Smooth muscle cell of bladder (primary cell): ENCODE measurements around the gene PITPNM1. TPM values are rescaled to one million over a fixed set of nuclear protein-coding genes. Genes with fewer than 3 reads are reported as not detected.

Source experiments
- total RNA-seq: library from RNA; depleted of rRNA; stranded (reverse); fragments of >200 nt; gene quantifications from 2 replicates; pipeline ENCODE4 v1.2.3, GENCODE V29; 2014

Gene PITPNM1
- total RNA-seq: 12.5 and 14.3 TPM in 2 replicates

DNA sequence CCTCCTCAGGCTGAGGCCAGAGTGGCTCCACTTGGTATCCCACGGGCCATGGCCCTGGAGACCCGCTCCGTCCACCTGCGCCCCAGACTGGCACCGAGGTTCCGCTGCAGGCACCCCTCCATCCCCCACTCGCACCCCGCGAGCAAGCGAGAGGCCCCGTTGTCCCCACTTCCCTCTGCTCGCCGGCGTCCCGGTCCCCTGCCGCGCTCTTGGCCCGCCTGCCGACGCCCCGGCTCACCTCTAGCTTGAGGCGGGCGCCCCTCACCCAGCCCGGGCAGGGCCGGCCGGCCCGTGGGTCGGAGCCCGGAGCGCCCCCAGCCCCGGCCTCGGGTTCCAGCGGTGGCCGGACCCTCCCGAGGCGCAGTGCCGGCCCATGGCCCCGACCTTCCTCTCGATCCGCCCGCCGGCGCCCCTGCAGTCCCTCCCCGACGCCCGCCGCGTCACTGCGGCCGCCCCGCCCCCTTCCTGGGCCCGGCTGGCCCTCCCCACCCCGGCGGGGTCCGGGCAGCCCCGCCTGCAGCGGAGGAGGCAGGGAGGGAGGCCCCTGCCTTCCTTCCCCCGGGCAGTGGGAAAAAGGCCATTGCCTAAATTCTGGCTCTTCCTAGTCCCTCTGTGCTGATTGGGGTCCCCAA lies at the start of gene PITPNM1:
Gene PITPNM1 (minus strand): TSS at position 414 of the 632 bp plus-strand sequence. CDS start 1,183 bp downstream, outside the sequence.

DNA sequence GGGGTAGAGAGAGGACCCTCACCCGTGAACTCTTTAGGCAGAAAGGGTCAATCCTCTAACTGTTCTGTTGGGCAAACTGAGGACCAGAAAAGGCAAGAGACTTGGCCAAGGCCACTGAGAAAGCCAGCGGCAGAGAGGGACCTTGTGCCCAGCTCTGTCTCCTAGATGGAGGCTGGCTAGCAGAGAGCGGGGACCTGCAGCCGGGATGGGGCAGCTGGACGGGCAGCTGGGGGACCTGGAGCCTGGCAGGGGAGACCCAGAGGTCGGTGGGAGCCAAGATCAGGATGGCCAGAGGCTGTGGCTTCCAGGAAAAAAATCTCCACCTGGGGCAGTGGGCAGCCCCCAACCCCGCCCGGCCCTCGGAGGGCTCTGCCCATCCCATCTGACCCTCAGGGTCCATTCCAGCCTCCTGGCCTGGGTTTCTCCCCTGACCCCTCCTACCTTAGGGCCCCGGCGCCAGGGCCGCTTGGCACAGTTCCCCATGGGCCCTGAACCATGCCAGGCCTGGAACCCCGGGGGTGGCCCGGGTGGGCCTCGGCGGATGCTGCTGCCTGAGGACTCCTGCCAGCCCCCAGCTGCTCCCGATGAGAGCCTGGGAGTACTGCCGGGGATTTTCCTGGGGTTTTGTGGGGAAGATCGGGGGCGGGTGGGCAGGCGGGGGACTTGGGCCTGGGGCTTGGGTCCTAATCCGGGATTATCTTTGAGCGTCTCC lies 17.8 kb upstream of the PITPNM1 start, which contains the start of gene CABP2:
Gene CABP2 (minus strand): TSS at position 603 of the 712 bp plus-strand sequence. CDS start 120 bp downstream, at position 483.

DNA sequence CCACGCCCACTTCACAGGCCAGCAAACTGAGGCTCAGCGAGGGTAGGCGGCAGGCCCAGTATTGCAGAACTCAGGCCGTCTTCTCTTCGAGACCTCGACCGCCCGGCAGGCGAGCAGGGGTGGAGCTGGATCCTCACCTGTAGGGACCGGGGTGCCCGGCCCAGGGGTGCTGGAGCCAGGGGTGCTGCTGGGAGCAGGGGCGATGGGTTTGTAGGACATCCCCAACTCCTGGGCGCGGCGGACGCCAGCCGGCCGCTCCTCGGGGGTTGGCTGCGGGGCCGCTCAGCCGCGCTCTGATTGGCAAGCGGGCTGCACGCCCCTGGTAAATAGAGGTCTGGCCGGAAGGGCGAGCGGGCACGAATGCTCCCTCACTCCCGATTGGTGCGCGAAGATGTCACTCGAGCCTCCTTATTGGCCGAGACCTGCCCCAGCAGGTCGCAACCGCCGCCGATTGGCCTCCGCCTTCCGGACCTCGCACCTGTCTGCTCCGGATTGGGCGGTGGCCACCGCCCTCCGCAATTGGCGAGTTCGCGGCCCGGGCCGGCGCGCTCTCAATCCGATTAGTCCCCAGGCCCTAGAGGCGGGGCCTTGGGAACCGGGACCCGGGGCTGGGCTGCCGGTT lies 2.8 kb upstream of the PITPNM1 start, which contains the start of gene CDK2AP2:
Gene CDK2AP2 (minus strand): TSS at position 299 of the 622 bp plus-strand sequence. CDS start 80 bp downstream, at position 219.

DNA sequence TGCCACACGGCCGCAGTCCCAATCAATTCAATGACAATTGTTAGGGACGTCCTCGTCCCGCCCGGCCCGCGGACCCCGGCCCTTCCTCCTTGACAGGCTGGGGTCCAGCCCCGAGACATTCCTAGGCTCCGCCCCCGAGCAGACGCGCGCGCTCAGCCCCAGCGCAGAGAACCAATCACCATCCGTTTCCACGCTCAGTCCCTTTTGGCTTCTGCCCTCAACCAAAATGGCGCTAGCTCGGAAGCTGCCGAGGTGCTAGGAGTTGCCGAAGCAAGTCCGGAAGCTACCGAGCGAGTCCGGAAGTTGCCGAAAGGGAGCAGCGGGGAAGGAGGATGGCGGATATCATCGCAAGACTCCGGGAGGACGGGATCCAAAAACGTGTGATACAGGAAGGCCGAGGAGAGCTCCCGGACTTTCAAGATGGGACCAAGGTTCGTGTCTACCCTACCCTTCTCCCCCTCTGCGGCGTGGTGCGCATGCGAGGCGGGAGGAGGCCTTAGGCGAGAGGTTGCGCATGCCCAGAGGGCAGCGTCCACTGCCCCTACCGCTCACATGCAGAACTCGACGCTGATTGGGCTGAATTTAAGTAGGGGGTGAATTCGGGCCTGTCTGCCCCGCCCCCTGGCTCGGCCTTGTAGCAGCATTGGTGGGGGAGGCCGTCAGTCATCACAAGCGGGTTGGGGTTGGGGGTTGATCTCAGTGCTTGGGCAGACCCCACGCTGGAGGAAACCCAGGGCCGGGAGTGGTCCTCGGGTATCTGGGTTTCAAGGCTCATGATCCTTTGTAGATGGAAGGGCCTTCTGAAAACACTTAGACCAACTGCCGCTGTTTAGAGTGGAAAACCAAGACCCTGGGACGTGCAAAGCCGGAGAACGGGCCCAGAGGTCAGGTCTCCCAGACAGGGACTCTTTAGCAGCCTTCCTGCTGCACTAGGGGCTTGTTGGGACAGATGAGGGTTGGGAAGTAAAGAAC lies 22.1 kb downstream of the PITPNM1 start, which contains the start of gene AIP:
Gene AIP (plus strand): TSS at position 200 of the 972 bp plus-strand sequence. CDS start 133 bp downstream, at position 333.

DNA sequence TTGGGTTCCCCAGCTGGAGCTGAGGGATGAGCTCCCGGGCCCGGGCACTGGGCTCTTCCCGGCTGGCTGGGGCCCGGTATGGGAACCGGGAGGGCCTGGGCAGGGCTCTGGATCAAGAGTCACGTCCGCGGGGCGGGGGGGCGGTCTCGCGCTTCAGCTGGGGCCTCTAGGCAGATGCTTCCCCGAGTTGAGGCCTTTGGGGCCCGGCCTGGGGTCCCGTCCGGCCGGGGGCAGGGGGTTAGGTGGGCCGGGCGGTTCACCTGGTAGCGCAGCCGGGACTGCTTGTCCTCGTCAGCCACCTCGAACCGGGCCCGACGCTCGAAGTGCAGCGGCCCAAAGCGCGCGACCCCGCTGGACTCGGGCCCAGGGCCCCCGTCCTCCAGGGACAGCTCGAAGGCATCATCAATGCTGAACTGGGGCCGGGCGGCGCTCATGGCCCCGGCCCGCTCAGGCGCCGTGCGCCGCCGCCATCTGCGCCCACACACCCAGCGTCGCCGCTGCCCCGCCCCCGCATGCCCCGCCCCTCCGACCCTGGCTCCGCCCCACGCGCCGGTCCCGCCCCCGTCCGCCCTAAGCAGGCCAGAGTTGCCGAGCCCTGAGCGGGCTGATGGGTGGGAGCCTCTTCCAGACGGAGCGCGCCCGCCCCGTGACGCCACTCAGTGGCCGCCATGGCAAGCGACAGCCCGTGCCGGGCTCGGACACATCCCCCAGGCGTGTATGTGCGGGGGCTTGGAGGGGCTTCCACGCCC lies 36.2 kb downstream of the PITPNM1 start, which contains the start of gene TMEM134:
Gene TMEM134 (minus strand): TSS at position 493 of the 749 bp plus-strand sequence. CDS start 59 bp downstream, at position 434.

DNA sequence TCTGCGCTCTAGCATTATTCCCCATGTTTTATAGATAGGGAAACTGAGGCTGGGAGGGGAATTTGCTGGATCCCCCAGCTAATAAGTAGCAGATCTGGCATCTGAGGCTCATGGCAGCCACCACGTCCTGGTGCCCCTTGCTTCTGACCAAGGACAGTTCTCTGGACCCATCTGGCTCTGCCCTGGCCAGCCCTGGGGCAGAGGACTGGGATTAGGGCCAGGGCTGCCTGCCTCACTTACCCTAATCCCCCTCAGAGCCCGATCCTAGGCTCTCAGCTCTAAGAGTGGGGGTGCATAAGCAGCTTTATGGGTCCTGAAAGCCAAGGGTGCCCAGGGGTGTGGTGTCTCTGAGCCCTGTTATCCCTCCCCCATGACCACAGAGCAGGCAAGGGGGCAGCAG lies 50.1 kb downstream of the PITPNM1 start, which contains the start of gene CABP4:
Gene CABP4 (plus strand): TSS at position 301 of the 400 bp plus-strand sequence. CDS start 70 bp downstream, at position 371.

DNA sequence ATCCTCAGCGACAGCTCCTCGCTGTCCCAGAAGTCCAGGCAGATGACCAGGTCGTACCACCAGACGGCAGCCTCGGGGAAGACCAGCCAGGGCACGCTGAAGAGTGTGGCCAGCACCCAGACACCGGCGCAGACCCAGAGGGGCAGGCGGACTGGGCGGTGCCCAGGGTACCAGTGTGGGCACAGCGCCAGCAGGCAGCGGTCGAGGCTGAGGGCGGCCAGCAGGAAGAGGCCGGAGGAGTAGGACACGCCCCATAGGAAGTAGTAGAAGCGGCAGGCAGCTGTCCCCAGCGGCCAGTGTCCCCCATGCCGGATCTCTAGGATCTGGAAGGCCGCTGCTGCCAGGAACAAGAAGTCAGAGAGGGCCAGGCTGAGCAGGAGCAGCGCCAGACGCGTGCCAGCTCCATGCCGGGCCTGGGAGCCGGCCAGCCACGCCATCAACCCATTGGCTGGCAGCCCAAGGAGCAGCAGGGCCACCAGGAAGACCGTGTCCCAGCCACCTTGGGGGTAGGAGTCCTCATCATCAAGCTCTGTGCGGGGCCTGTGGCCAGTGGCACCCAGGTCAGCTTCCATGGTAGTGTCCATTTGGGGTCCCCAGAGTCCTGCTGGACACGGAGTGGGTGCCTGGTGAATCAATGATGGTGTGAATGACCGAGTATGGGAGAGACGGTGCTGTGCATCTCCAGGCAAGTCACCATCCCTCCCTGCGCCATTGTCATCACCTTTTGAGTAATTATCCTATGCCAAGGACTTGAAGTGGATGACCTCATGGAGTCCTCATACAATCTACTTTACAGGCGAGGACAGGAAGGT lies 52.8 kb downstream of the PITPNM1 start, which contains the start of gene GPR152:
Gene GPR152 (minus strand): TSS at position 589 of the 812 bp plus-strand sequence. CDS start 5 bp downstream, at position 584.

Other genes starting within 250 kb of the PITPNM1 start
- 22.5 and 25.7 TPM in 2 replicates for gene GRK2, start 238.9 kb downstream of the PITPNM1 start, total RNA-seq
- gene ANKRD13D, start 216.1 kb downstream of the PITPNM1 start, total RNA-seq: 29.6 and 37.3 TPM in 2 replicates
- gene SSH3, start 201.8 kb downstream of the PITPNM1 start, total RNA-seq: 9.7 and 10.3 TPM in 2 replicates
- 40.7 and 44.7 TPM in 2 replicates for gene POLD4, start 151.8 kb downstream of the PITPNM1 start, total RNA-seq
- gene CLCF1, start 131.8 kb downstream of the PITPNM1 start, total RNA-seq: 3.4 and 4.4 TPM in 2 replicates
- 2.4 and 5.4 TPM in 2 replicates for gene RAD9A, start 113.4 kb downstream of the PITPNM1 start, total RNA-seq
- 122 and 148 TPM in 2 replicates for gene PPP1CA, start 103.5 kb downstream of the PITPNM1 start, total RNA-seq
- not detected in 2 replicates for gene TBC1D10C, start 101.3 kb downstream of the PITPNM1 start, total RNA-seq
- under 0.01 and 0.09 TPM in 2 replicates for gene CARNS1, start 89.7 kb downstream of the PITPNM1 start, total RNA-seq
- gene RPS6KB2, start 76.9 kb downstream of the PITPNM1 start, total RNA-seq: 38.9 and 52.1 TPM in 2 replicates
- not detected in 2 replicates for gene PTPRCAP, start 67.7 kb downstream of the PITPNM1 start, total RNA-seq
- gene CORO1B, start 61.9 kb downstream of the PITPNM1 start, total RNA-seq: 115 and 127 TPM in 2 replicates
- gene GPR152, start 52.6 kb downstream of the PITPNM1 start, total RNA-seq: not detected in 2 replicates
- gene CABP4, start 50.0 kb downstream of the PITPNM1 start, total RNA-seq: not detected in 2 replicates
- gene TMEM134, start 36.1 kb downstream of the PITPNM1 start, total RNA-seq: 12.4 and 18.2 TPM in 2 replicates
- 101 and 142 TPM in 2 replicates for gene AIP, start 22.3 kb downstream of the PITPNM1 start, total RNA-seq
- gene CDK2AP2, start 2.8 kb upstream of the PITPNM1 start, total RNA-seq: 6.4 and 7.1 TPM in 2 replicates
- gene CABP2, start 18.1 kb upstream of the PITPNM1 start, total RNA-seq: not detected in 2 replicates
- gene GSTP1, start 78.4 kb upstream of the PITPNM1 start, total RNA-seq: 1,134 and 1,225 TPM in 2 replicates
- gene NDUFV1, start 101.6 kb upstream of the PITPNM1 start, total RNA-seq: 167 and 205 TPM in 2 replicates
- gene NUDT8, start 124.6 kb upstream of the PITPNM1 start, total RNA-seq: 2.6 and 3.1 TPM in 2 replicates
- gene TBX10, start 134.4 kb upstream of the PITPNM1 start, total RNA-seq: not detected in 2 replicates
- gene ACY3, start 145.4 kb upstream of the PITPNM1 start, total RNA-seq: not detected in 2 replicates
- not detected in 2 replicates for gene ALDH3B2, start 169.3 kb upstream of the PITPNM1 start, total RNA-seq